NCI-H2227 (cell line): ENCODE results near the gene AMHR2.

ENCODE experiments used
- DNase-seq: peaks from one replicate; lab custom pipeline; 2025; ENCODE audit not compliant: unreplicated experiment; lab: John Stamatoyannopoulos, UW

Gene AMHR2

GRCh38 chr12:53479331-53479730 is 55.7 kb downstream of the AMHR2 start:
- no peak for DNase-seq

GRCh38 chr12:53480491-53481442 is 57.1 kb downstream of the AMHR2 start:
- DNase-seq: no peak
